Heart left ventricle (tissue), 16 donors: ENCODE measurements around the gene MEP1B. TPM values are rescaled to one million over a fixed set of nuclear protein-coding genes. Genes with fewer than 3 reads are reported as not detected.
"Not testable (repeated sequence)": the region's sequence is repeated elsewhere in the genome, so short reads cannot be mapped to it uniquely, and the experiment has no call there.

ENCODE experiments used
- ATAC-seq, 4 donors: fragments of 200-7000 bp; cut with Tn5 transposase; one replicate each; pipeline ENCODE4 v1.9.1; 2020 to 2022; ENCODE audit warnings: moderate library complexity in 4 of 4, mild to moderate bottlenecking in 3 of 4, moderate number of reproducible peaks in 1 of 4
- DNase-seq, 5 donors: peaks; one replicate each; pipeline ENCODE4 v3.0.0-alpha.2; 2020
- H3K27ac ChIP-seq, 12 donors: fragments of 200-600 bp; sonication (generic) in 4 of 12; one replicate each; pipeline versions ENCODE4 v1.5.0 to v1.8.0; 2016 to 2022; ENCODE audit warnings: mild to moderate bottlenecking in 2 of 12
- H3K27me3 ChIP-seq, 9 donors: fragments of 200-600 bp; sonication (generic) in 2 of 9; one replicate each; pipeline versions ENCODE4 v1.5.1 to v1.8.0; 2016 to 2022; ENCODE audit warnings: mild to moderate bottlenecking in 3 of 9
- H3K36me3 ChIP-seq, 9 donors: fragments of 200-600 bp; sonication (generic) in 2 of 9; one replicate each; pipeline versions ENCODE4 v1.5.0 to v1.8.0; 2018 to 2022; ENCODE audit warnings: mild to moderate bottlenecking in 2 of 9
- H3K4me1 ChIP-seq, 12 donors: fragments of 200-600 bp; sonication (generic) in 4 of 12; one replicate each; pipeline versions ENCODE4 v1.5.0 to v1.8.0; 2016 to 2022; ENCODE audit warnings: mild to moderate bottlenecking in 3 of 12
- H3K4me3 ChIP-seq, 12 donors: fragments of 200-600 bp; sonication (generic) in 4 of 12; one replicate each; pipeline versions ENCODE4 v1.5.0 to v1.8.0; 2017 to 2022; ENCODE audit warnings: mild to moderate bottlenecking in 9 of 12, moderate library complexity in 4 of 12
- H3K9me3 ChIP-seq, 12 donors: fragments of 200-600 bp; sonication (generic) in 4 of 12; one replicate each; pipeline versions ENCODE4 v1.5.0 to v1.8.0; 2016 to 2022; ENCODE audit warnings: mild to moderate bottlenecking in 1 of 12
- POLR2A ChIP-seq, 2 donors: fragments of 450-650 bp; IDR thresholded peaks; one replicate each; pipeline ENCODE4 v1.6.1; 2017; ENCODE audit warnings: antibody characterized with exemption in 2 of 2, mild to moderate bottlenecking in 2 of 2, moderate library complexity in 2 of 2
- WGBS, 4 donors: extraction: QIAGEN DNeasy Blood & Tissue Kit in 2 of 4; methylation state at CpG; one replicate each; pipeline versions ENCODE4 v1.1.5 to v1.1.7; 2013 to 2018; 5-methylcytosine and 5-hydroxymethylcytosine counted together
- intact Hi-C, 10 donors: fragments of 100-400 bp; cut with DNase I; formaldehyde crosslinking; loops; one replicate each; pipeline versions ENCODE4 v1.11.1 to v1.14.2; 2022
- polyA plus RNA-seq, 2 donors: library from polyadenylated mRNA; stranded (reverse); fragments of 200-250 nt; gene quantifications; one replicate each; pipeline ENCODE4 v1.2.3, GENCODE V29; 2013
- total RNA-seq, 9 donors: library from RNA; depleted of rRNA in 2 of 9; stranded (reverse); fragments of >200 nt in 2 of 9; fragmentation: NEBNext Ultra II Directional in 3 of 9; extraction: Animal tissue kit (Norgen Biotek cat#: 25700) in 3 of 9; gene quantifications; one replicate each; pipeline versions ENCODE4 v1.1.0 to v1.2.4, GENCODE V29; 2016 to 2023
- TF ChIP-seq, protein P1 (sequence below), 12 donors: fragments of 200-600 bp; sonication (generic) in 4 of 12; IDR thresholded peaks; one replicate each; pipeline versions ENCODE4 v1.5.0 to v1.8.0; 2018 to 2022; ENCODE audit warnings: antibody characterized with exemption in 12 of 12, mild to moderate bottlenecking in 5 of 12
- donor health status: ischemic (EF 13 %, LVEDD 7.1; RV severe dilation, severe dysfunction).
- donor health status: healthy with polysubstance abuse.
- donor health status: DM: no; HTN: yes; CAD: no.
- donor health status: DM: no; HTN: no; CAD: no.
- donor health status: ischemic (EF 25% LVEDD 6.9; RV normal size, moderate dysfunction).
- donor health status: ischemic (EF 25% LVEDD 5.7; RV mildly dilated, moderate dysfunction).
- donor health status: healthy.
- donor health status: DM: yes; HTN: yes; CAD: no.
- donor health status: ischemic (EF 35%, LVEDD 5.7; RV mildly dilated, moderate dysfunction).
- donor health status: nonischemic (EF 11% LVEDD 7.7; RV severe dilation, severe dysfunction).
- donor health status: DM: yes; HTN: yes; CAD: no.
- donor health status: PGD.
- donor health status: ischemic (EF 29% LVEDD 5.4; RV normal size, mild dysfunction).
- donor health status: nonischemic (EF 23%, LVEDD 6.1; RV moderate dilation, normal function).

MEP1B gene
- total and polyA plus RNA-seq, 11 donors: 0.17 TPM; not detected in 10

DNA sequence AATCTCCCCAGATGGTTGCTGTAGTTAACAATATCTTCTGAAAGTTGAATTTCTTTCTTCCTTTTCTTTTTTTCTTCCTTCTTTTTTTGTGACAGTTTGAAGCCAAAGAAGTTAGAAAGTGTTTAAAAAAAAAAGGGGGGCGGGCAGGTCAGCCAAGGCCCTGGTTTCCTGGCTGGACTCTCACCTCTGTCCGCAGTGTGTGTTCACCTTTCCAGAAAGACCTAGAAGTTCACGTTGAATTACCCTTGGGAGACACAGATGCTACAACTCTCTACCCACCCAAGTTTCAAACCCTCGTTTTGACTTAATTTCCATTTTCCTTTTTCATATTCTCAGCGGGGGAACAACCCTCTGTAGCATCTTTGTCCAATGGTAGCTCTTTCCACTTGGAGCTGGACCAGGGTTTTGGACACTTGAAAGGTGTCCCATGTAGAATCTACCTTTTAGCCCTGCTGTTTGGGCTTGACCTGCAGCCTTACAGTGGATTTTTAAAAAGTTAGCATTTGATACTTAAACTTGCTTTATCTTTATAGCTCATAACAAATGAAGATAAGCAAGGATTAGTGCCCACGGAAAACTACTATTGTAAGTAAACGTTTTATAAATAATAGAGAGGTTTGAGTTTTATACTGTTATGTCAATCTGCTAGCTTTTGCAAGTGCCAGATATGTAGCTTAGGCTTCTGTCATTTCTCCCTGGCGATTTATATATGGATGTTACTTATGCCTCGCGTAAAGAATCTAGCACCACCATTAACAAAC is 20.0 kb downstream of the MEP1B start:
- 82 to 93% (median 89%) methylated on average over 10 of the region's 10 CpGs for WGBS, 4 donors
- ATAC-seq: no peak
- intact Hi-C loops: loop anchor here in 1 of 10 donors (10.0 kb wide), 1 partner anchor 55 kb away; no protein-coding TSS in a partner anchor

DNA sequence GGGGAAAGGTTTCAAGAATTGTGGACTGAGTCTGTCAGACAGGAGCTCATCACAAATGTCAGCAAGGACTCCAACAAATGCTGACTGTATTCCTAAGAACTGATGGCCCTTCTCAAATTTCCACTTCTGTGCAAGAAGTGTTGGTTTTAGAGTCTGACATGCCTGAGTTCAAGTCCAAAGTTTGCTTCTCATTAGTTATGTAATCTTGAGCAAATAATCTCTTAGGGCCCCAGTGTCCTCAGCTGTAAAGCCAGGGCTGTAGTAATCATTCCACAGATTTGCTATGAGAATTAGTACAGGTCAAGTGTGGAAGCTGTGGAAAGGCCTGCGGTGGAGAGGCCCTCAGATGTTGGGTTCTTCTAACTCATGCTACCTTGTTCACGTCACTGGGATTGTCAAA is 23.9 kb downstream of the MEP1B start:
- no peak for ATAC-seq
- no peak for DNase-seq
- 88 to 93% (median 92%) methylated on average over 2 of the region's 2 CpGs for WGBS, 4 donors
- TF ChIP-seq, protein P1, sequence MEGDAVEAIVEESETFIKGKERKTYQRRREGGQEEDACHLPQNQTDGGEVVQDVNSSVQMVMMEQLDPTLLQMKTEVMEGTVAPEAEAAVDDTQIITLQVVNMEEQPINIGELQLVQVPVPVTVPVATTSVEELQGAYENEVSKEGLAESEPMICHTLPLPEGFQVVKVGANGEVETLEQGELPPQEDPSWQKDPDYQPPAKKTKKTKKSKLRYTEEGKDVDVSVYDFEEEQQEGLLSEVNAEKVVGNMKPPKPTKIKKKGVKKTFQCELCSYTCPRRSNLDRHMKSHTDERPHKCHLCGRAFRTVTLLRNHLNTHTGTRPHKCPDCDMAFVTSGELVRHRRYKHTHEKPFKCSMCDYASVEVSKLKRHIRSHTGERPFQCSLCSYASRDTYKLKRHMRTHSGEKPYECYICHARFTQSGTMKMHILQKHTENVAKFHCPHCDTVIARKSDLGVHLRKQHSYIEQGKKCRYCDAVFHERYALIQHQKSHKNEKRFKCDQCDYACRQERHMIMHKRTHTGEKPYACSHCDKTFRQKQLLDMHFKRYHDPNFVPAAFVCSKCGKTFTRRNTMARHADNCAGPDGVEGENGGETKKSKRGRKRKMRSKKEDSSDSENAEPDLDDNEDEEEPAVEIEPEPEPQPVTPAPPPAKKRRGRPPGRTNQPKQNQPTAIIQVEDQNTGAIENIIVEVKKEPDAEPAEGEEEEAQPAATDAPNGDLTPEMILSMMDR (IDR thresholded peaks at IDR 0.05): no peak
- TF ChIP-seq POLR2A (IDR thresholded peaks at IDR 0.05): no peak
- Histone ChIP-seq H3K36me3 (no peaks in the 10 kb centered on the region), H3K27me3 (no peaks in the 10 kb centered on the region), H3K4me1 (no peaks in the 10 kb centered on the region), H3K4me3 (no peak overlapping the region), H3K27ac (no peak overlapping the region), H3K9me3 (no peaks in the 10 kb centered on the region)
- intact Hi-C loops: loop anchor here in 1 of 10 donors (10.0 kb wide), 1 partner anchor 51 kb away; no protein-coding TSS in a partner anchor

More for the DNA sequence above, 20.0 kb downstream of the MEP1B start:
- no peak overlapping the region for H3K27ac ChIP-seq
- no peaks in the 10 kb centered on the region for H3K9me3 ChIP-seq
- peaks cover 0 to 4% (median 0%) of the 10 kb centered on the region in 12 donors for H3K4me1 ChIP-seq
- H3K4me3 ChIP-seq: no peak overlapping the region
- no peaks in the 10 kb centered on the region for H3K36me3 ChIP-seq
- no peak for TF ChIP-seq POLR2A (IDR thresholded peaks at IDR 0.05)
- TF ChIP-seq, protein P1 (IDR thresholded peaks at IDR 0.05): no peak
- DNase-seq: no peak
- no peaks in the 10 kb centered on the region for H3K27me3 ChIP-seq

DNA sequence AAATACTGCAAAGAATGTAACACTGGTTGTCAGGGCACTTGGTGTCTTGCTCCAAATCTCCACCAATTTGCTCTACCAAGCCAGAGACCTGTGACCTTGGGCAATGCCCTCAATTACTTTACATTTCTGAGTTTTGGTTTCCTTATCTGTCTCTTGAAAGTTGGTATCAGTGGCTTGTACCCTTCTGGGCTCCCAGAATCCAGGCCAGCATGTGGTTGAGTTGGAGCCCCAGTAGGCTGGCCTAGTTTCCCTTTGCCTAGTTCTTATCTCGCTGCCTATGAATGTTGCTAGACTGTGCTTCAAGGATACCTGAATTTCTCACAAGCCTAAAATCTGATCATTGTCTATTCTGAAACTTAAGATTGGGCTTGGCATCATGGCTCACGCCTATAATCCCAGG is 26.6 kb downstream of the MEP1B start:
- no peak for TF ChIP-seq POLR2A (IDR thresholded peaks at IDR 0.05)
- TF ChIP-seq, protein P1 (IDR thresholded peaks at IDR 0.05): no peak
- no peak for ATAC-seq
- whole genome bisulfite sequencing, 4 donors: 90 to 98% (median 95%) methylated on average over 2 of the region's 2 CpGs
- Histone ChIP-seq H3K4me3 (no peak overlapping the region), H3K4me1 (no peaks in the 10 kb centered on the region), H3K27me3 (no peaks in the 10 kb centered on the region), H3K36me3 (no peaks in the 10 kb centered on the region), H3K9me3 (no peaks in the 10 kb centered on the region), H3K27ac (no peak overlapping the region)
- intact Hi-C loops: loop anchor here in 1 of 10 donors (10.0 kb wide), 1 partner anchor 48 kb away; no protein-coding TSS in a partner anchor
- no peak for DNase-seq

DNA sequence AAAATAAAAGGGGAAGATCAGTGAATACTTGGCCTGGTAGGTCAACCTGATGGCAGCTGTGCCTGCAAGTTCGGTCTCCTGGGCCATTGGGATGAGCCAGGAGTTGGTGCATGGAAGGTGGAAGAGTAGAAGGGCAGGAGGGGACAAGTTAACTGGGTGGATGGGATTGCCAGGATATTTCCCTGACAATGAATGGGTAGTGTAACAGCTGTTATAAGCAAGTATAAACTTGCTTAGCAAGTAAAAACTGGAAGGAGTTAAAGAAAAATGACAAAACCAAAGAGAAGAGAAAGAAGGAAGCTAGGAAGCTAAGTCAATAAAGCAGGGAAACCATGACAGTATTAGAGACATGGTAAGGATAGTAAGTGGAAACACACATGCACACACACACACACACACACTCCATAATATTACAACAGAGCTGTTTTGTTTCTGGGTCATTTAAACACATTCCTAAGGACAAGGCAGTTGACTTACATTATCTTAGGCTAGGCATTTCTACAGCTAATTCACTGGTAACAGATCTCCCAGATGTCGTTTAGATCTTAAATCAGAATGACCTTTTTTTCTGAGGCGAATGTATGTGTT is 29.7 kb downstream of the MEP1B start:
- Histone ChIP-seq H3K27me3 (no peaks in the 10 kb centered on the region), H3K27ac (no peak overlapping the region), H3K4me3 (no peak overlapping the region), H3K9me3 (no peaks in the 10 kb centered on the region), H3K36me3 (no peaks in the 10 kb centered on the region), H3K4me1 (no peaks in the 10 kb centered on the region)
- WGBS, 4 donors: 83 to 88% (median 87%) methylated on average over 3 of the region's 3 CpGs
- no peak for ATAC-seq
- intact Hi-C loops: loop anchor here in 1 of 10 donors (10.0 kb wide), 1 partner anchor 45 kb away; no protein-coding TSS in a partner anchor
- DNase-seq: no peak
- TF ChIP-seq, protein P1 (IDR thresholded peaks at IDR 0.05): no peak
- TF ChIP-seq POLR2A (IDR thresholded peaks at IDR 0.05): no peak

DNA sequence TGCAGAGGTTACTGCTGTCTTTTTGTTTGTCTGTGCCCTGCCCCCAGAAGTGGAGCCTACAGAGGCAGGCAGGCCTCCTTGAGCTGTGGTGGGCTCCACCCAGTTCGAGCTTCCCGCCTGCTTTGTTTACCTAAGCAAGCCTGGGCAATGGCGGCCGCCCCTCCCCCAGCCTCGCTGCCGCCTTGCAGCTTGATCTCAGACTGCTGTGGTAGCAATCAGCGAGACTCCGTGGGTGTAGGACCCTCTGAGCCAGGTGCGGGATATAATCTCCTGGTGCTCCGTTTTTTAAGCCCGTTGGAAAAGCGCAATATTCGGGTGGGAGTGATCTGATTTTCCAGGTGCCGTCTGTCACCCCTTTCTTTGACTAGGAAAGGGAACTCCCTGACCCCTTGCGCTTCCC is 43.5 kb downstream of the MEP1B start:
- H3K27ac ChIP-seq, ATAC-seq, intact Hi-C loops, H3K4me3 ChIP-seq, DNase-seq, H3K36me3 ChIP-seq, H3K9me3 ChIP-seq, H3K4me1 ChIP-seq, H3K27me3 ChIP-seq: not testable (repeated sequence)
- WGBS, 4 donors: 94 to 98% (median 97%) methylated on average over 14 to 15 of the region's 15 CpGs
